Activated CD8-positive, alpha-beta memory T cell treated with anti-CD3 and anti-CD28 coated beads for 1 hour (primary cell): ENCODE results near the gene MLC1.

Experiments
- DNase-seq, 2 donors: peaks; one replicate each; pipeline ENCODE4 v3.0.0-alpha.2; 2020; ENCODE audit warnings: low read depth in 1 of 2; ENCODE audit errors: extremely low read depth in 1 of 2

The MLC1 gene

GRCh38 chr22:50058906-50059880 lies 26.0 kb downstream of the MLC1 start:
- no peak for DNase-seq

DNA sequence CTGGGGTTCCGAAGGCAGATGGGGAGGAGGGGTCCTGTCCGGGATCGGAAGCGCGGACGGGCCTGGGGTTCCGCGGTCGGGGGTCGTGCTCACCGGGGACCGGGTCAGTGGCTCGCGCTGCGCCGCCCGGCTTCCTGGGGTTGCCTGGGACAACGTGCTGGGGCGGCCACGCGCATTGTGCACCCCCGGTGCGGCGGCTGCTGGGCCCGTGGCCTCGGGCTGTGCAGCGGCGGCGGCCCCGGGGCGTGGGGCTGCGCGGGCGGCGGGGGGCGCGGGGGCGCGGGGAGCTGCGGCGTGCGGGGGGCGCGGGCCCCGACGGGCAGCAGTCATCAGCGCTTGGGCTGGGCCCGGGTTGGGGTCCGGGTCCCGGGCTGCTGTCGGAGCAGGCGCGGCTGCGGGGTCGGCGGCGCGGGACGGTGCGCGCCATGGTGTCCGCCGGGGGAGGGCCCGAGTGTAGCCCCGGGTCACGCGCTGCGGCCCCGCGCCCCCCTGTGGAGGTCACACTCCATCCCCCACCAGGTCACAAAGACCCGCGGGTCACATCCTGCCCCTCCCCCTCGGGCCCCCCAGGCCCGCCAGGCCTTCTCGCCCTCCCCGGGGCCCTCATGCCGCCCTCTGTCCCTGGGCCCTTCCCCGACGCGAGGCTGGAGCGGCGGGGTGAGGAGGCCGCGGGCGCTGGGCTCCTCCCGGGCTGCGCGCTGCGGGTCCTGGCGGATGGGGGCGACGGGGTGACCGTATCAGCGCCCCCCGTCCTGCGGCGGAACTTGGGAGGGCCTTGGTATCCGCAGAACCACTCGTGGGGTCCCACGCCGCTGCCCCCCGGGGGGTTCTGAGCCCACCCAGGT lies 26.9 kb downstream of the MLC1 start, which contains the start of gene TTLL8:
TSS of gene TTLL8 (minus strand) at position 238 of the 845 bp plus-strand sequence.
- no peak for DNase-seq

DNA sequence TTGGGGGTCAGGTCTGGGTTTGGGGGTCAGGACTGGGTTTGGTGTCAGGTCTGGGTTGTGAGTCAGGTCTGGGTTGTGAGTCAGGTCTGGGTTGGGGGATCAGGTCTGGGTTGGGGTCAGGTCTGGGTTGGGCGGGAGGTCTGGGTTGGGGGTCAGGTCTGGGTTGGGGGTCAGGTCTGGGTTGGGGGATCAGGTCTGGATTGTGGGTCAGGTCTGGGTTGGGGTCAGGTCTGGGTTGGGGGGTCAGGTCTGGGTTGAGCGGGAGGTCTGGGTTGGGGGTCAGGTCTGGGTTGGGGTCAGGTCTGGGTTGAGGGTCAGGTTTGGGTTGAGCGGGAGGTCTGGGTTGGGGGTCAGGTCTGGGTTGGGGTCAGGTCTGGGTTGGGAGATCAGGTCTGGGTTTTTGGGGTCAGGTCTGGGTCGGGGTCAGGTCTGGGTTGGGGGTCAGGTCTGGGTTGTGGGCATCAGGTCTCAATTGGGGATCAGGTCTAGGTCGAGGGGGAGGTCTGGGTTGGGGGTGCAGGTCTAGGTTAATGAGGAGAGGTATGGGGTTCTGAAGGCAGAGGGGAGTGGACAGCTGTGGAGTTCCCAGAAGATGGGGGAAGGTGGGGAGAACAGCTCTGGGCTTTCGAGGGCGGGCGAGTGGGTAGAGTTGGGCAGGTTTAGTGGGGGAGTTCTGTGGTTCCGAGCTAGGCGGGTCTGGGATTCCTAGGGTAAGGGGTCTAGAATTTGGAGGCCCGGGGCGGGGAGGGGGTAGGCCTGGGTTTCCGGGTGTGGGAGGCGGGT lies 27.8 kb downstream of the MLC1 start:
- no peak for DNase-seq

- DNase-seq = no peak
Observed at GRCh38 chr22:50056214-50056972, 28.8 kb downstream of the MLC1 start.

GRCh38 chr22:50053861-50054260 lies 31.4 kb downstream of the MLC1 start:
- DNase-seq = no peak

DNA sequence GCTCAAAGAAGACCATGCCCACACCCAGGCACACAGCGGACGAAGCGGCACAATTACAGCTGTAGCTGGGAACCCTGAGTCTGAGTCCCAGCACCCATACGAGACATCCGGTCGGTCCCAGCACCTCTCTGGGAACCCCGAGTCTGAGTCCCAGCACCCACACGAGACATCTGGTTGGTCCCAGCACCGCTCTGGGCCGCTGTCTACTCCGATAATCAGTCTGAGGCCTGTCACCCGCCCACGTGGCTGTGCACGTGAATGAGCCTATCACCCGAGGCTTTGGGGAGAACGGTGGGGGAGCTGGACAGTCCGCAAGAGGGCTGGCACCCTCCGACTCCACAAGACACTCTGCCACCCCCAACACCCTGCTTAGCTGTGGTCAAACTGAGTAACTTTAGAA lies 33.3 kb downstream of the MLC1 start:
- no peak for DNase-seq

- no peak for DNase-seq
Observed at GRCh38 chr22:50049299-50050195, 35.7 kb downstream of the MLC1 start.

- no peak for DNase-seq
Observed at GRCh38 chr22:50048836-50049235, 36.4 kb downstream of the MLC1 start.

DNA sequence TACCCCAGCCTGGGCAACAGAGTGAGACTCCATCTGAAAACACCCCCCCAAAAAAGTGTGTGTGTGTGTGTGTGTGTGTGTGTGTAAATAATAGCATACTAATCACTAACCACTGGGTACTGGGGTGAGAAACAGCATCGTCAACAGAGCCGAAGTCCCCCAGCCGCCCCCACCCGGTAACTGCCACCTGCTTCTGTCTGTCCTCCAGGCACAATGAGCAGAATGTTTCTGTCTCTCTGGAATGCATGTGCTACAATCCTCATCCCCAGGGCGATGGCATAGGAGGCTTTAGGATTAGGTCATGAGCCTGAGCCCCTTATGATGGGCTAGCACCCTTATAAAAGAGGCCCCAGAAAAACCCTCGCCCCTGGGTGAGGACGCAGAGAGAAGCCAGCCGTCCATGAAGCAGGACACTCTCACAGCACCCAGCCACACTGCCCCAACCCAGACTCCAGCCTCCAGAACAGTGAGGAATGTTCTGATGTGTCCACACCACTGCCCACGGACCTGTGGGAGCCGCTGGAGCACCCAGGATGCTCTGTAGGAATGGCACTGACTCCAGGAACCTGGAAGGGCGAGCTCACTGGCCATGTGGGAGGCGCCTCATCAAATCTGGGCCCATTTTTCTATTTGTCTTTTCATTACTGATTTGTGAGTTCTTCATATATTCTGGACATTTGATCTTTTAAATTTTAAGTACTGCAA lies 37.0 kb downstream of the MLC1 start:
- DNase-seq = no peak

DNA sequence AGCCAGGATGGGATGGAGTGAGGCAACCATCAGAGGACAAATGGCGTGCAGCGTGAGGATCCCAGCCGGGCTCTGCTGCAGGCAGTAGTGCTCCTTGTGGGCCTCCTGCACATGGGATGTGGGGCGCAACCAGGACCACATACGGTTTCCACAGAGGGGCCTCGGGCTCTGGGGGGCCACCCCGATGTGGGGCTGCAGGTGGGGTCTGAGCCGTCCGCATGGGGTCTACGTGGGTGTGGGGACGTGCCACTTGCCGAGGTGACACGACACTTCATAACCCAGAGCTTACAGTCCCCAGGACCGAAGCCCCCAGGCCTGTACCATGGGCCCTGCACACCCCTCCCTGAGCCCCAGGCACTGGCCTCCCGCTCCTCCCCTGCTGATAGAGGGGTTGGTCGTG lies 37.9 kb downstream of the MLC1 start:
- DNase-seq = no peak

GRCh38 chr22:50046481-50047245 lies 38.6 kb downstream of the MLC1 start:
- DNase-seq = no peak

DNA sequence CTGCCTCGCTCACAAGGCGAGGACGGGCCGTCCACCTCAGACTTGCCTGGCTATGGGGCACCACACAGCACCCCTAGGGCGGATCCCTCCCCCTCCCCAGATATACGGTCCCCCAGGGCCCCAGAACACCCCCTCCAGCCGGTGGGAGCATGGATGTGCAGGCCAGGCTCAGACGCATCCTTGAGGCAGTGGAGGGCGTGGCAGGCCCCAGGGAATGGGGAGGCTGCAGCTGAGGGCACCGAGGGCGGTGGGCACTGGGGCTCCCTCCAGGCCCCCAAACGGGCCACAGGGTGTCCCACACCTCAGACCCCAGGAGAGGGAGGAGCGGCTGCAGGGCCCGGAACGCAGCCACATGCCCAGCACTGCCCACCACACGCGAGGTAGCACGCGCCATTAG lies 39.2 kb downstream of the MLC1 start:
- no peak for DNase-seq

GRCh38 chr22:50045211-50046018 lies 39.8 kb downstream of the MLC1 start:
- DNase-seq = no peak

DNA sequence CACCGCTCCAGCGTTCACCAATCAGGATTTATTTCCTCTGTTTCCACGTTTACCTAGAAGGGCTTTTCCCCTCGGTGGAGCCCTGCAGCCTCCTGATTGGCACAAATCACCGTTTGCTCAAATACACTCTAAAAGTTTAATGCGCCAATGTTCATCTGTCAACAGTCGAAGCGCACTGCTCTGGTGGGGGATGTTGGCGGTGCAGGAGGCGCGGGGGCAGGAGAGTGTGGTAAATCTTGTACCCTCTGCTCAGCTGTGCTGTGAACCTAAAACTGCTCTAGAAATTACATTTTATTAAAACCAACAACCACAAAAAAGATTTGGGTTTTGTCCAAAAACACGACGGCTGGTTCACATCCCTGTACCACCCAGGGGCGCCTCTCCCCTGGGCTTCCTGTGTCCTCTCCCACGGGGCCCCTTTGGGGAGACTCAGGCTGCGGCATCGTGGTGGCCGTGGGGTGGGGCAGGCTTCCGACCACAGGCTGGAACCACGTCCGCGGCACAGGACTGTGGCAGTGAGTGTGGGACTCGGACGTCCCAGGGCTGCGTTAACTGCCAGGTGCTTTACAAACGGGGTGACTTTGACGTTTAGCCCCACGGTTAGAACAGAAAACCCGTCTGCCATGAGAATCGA lies 40.6 kb downstream of the MLC1 start:
- no peak for DNase-seq

- DNase-seq = no peak
Observed at GRCh38 chr22:50041361-50042065, 43.7 kb downstream of the MLC1 start.

DNA sequence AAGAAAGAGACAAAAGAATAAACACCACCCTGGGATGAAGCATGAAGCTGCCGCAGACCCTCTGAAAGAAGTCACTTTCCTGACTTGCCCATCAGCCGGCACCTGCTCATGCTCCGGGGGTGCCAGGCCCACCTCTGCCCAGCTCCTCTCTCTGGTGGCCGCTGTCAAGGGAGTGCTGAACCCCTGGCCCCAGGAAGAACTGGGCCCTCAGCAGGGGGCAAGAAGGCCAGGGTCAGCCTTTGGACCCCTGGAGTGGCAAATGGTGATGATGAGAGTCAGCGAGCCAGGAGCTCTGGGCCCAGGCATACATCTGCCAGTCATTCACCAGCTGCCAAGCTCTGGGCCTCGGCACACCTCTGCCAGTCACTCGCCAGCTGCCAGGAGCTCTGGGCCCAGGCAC lies 44.5 kb downstream of the MLC1 start:
- DNase-seq = no peak
